ENCODE results near the gene KDM1A. TPM values are rescaled to one million over a fixed set of nuclear protein-coding genes. Genes with fewer than 3 reads are reported as not detected.

KDM1A gene
- total and polyA plus RNA-seq, 9 of the 15 experiments (the other 6 are each of a cell fraction or from before 2014, with no cell fraction given), result 59.2 to 181 (median 168) TPM

DNA sequence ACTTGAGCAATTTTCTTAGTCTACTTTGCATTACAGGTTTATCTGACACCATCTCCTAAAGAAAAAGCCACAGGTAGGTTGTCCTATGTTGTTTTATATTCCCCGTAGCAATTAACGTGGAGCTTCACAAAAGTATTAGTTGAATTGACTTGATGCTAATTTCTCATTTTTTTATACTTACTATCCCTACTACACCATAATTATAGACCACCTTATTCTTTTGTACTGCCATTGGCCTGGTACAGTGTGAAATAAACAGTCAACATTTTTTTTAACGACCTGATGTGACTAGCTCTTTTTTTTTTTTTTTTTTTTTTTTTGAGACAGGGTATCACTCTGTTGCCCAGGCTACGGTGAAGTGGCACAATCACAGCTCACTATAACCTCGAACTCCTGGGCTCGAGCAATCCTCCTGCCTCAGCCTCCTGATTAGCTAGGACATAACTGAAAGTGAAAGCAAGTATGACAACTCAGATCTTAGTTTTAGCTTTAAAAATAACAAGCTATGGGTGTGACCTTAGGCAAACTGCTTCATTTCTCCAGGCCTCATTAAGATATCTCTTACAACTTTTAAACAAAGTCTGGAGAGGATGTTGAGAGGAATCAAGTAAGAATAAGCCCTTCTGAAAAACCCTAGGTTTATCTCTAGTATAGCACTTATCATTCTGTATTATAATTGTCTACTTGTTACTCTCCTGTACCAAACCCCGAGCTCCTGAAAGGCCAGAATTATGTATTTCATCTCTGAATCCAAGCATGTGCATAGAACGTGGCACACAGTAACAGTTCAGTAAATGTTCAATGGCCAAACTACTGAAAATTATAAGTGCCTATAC lies 99.9 kb downstream of the KDM1A start (continued):
- TF ChIP-seq, protein P1, sequence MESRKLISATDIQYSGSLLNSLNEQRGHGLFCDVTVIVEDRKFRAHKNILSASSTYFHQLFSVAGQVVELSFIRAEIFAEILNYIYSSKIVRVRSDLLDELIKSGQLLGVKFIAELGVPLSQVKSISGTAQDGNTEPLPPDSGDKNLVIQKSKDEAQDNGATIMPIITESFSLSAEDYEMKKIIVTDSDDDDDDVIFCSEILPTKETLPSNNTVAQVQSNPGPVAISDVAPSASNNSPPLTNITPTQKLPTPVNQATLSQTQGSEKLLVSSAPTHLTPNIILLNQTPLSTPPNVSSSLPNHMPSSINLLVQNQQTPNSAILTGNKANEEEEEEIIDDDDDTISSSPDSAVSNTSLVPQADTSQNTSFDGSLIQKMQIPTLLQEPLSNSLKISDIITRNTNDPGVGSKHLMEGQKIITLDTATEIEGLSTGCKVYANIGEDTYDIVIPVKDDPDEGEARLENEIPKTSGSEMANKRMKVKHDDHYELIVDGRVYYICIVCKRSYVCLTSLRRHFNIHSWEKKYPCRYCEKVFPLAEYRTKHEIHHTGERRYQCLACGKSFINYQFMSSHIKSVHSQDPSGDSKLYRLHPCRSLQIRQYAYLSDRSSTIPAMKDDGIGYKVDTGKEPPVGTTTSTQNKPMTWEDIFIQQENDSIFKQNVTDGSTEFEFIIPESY (CRISPR knock-in tag; IDR thresholded peaks at IDR 0.05), result no peak
- TF ChIP-seq MAFF (IDR thresholded peaks at IDR 0.05; ENCODE audit: low read length), result no peak
- no peak; the same call in 1 of the 2 replicates for TF ChIP-seq GATAD2B (IDR thresholded peaks at IDR 0.05; ENCODE audit: borderline replicate concordance)
- no peak for TF ChIP-seq ZZZ3 (IDR thresholded peaks at IDR 0.05)
- TF ChIP-seq SMARCA5 (IDR thresholded peaks at IDR 0.05), result no peak
- no peak for TF ChIP-seq ETS2 (tag; IDR thresholded peaks at IDR 0.05; ENCODE audit: borderline replicate concordance, poor library complexity, severe bottlenecking)
- TF ChIP-seq, protein P2, sequence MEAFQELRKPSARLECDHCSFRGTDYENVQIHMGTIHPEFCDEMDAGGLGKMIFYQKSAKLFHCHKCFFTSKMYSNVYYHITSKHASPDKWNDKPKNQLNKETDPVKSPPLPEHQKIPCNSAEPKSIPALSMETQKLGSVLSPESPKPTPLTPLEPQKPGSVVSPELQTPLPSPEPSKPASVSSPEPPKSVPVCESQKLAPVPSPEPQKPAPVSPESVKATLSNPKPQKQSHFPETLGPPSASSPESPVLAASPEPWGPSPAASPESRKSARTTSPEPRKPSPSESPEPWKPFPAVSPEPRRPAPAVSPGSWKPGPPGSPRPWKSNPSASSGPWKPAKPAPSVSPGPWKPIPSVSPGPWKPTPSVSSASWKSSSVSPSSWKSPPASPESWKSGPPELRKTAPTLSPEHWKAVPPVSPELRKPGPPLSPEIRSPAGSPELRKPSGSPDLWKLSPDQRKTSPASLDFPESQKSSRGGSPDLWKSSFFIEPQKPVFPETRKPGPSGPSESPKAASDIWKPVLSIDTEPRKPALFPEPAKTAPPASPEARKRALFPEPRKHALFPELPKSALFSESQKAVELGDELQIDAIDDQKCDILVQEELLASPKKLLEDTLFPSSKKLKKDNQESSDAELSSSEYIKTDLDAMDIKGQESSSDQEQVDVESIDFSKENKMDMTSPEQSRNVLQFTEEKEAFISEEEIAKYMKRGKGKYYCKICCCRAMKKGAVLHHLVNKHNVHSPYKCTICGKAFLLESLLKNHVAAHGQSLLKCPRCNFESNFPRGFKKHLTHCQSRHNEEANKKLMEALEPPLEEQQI (IDR thresholded peaks at IDR 0.05), result 0 out of 2 replicates have a peak, but pooled peaks have one; percentile 29
- TF ChIP-seq ARID2 (IDR thresholded peaks at IDR 0.05), result no peak
- no peak for TF ChIP-seq MEIS2 (IDR thresholded peaks at IDR 0.05; ENCODE audit: partially characterized antibody)
- TF ChIP-seq, protein P3, sequence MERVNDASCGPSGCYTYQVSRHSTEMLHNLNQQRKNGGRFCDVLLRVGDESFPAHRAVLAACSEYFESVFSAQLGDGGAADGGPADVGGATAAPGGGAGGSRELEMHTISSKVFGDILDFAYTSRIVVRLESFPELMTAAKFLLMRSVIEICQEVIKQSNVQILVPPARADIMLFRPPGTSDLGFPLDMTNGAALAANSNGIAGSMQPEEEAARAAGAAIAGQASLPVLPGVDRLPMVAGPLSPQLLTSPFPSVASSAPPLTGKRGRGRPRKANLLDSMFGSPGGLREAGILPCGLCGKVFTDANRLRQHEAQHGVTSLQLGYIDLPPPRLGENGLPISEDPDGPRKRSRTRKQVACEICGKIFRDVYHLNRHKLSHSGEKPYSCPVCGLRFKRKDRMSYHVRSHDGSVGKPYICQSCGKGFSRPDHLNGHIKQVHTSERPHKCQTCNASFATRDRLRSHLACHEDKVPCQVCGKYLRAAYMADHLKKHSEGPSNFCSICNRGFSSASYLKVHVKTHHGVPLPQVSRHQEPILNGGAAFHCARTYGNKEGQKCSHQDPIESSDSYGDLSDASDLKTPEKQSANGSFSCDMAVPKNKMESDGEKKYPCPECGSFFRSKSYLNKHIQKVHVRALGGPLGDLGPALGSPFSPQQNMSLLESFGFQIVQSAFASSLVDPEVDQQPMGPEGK (CRISPR knock-in tag; IDR thresholded peaks at IDR 0.05; ENCODE audit: borderline replicate concordance), result no peak
- no peak for TF ChIP-seq COPS2 (conservative IDR thresholded peaks at IDR 0.05)
- TF ChIP-seq, protein P4, sequence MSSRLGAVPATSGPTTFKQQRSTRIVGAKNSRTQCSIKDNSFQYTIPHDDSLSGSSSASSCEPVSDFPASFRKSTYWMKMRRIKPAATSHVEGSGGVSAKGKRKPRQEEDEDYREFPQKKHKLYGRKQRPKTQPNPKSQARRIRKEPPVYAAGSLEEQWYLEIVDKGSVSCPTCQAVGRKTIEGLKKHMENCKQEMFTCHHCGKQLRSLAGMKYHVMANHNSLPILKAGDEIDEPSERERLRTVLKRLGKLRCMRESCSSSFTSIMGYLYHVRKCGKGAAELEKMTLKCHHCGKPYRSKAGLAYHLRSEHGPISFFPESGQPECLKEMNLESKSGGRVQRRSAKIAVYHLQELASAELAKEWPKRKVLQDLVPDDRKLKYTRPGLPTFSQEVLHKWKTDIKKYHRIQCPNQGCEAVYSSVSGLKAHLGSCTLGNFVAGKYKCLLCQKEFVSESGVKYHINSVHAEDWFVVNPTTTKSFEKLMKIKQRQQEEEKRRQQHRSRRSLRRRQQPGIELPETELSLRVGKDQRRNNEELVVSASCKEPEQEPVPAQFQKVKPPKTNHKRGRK (tag; IDR thresholded peaks at IDR 0.05), result no peak
- no peak for TF ChIP-seq KDM2B (CRISPR knock-in tag; IDR thresholded peaks at IDR 0.05)
- TF ChIP-seq HNRNPLL (IDR thresholded peaks at IDR 0.05; ENCODE audit: low read depth, low read length, poor library complexity, severe bottlenecking), result no peak
- no peak for TF ChIP-seq ZNF79 (CRISPR knock-in tag; IDR thresholded peaks at IDR 0.05; ENCODE audit: low read depth)
- no peak for TF ChIP-seq TGIF2 (CRISPR knock-in tag; IDR thresholded peaks at IDR 0.05)
- no peak for TF ChIP-seq ARHGAP35 (IDR thresholded peaks at IDR 0.05; ENCODE audit: partially characterized antibody)
- no peak for TF ChIP-seq ZNF282 (CRISPR knock-in tag; IDR thresholded peaks at IDR 0.05)
- TF ChIP-seq ZNF134 (CRISPR knock-in tag; conservative IDR thresholded peaks at IDR 0.05), result no peak

Data from K562 (cell line).